Measurements from ENCODE around the gene PPP1R8.

- no peak for TF ChIP-seq RAD21 (IDR thresholded peaks at IDR 0.05)
- no peak for TF ChIP-seq CTCF (IDR thresholded peaks at IDR 0.05; ENCODE audit: low read depth, low read length, missing input control)
- no peak for TF ChIP-seq MAX (IDR thresholded peaks at IDR 0.05)
- TF ChIP-seq GABPA (IDR thresholded peaks at IDR 0.05 in 1 of 2, conservative IDR thresholded peaks at IDR 0.05 in 1 of 2) = no peak
- TF ChIP-seq ZBTB33 (IDR thresholded peaks at IDR 0.05) = no peak
- no peak for TF ChIP-seq YY1 (IDR thresholded peaks at IDR 0.05)
- no peak for TF ChIP-seq EGR1 (IDR thresholded peaks at IDR 0.05; ENCODE audit: low read depth in 2 of 2)
- TF ChIP-seq REST (IDR thresholded peaks at IDR 0.05) = no peak
- TF ChIP-seq RXRA (IDR thresholded peaks at IDR 0.05) = no peak
- no peak for TF ChIP-seq ATF3 (IDR thresholded peaks at IDR 0.05)
Measured at GRCh38 chr1:27887215-27888021, 56.8 kb downstream of the PPP1R8 start.
